B cell (primary cell): ENCODE results near the gene TDRD12. TPM values are rescaled to one million over a fixed set of nuclear protein-coding genes. Genes with fewer than 3 reads are reported as not detected.
A peak's percentile ranks its signal among the peaks of the same experiment; 100 is the strongest.

ENCODE experiments used
- ATAC-seq: fragments of 200-7000 bp; cut with Tn5 transposase; one replicate; pipeline ENCODE4 v1.10.0; 2021; ENCODE audit warnings: low read depth, mild to moderate bottlenecking, moderate number of reproducible peaks, moderate library complexity
- CTCF ChIA-PET: fragments of 350-600 bp; sonication (Branson Sonifier 250); formaldehyde crosslinking; loops from one replicate; lab custom pipeline; 2021; ENCODE audit warnings: antibody characterized with exemption, inconsistent platforms; lab: Charles Lee
- POLR2A ChIA-PET: fragments of 350-600 bp; sonication (Branson Sonifier 250); formaldehyde crosslinking; loops from one replicate; lab custom pipeline; 2021; ENCODE audit warnings: antibody characterized with exemption; lab: Charles Lee
- DNase-seq: peaks from one replicate; pipeline ENCODE4 v3.0.0; 2013
- H2AFZ ChIP-seq: 2 replicates; pipeline ENCODE4 v1.6.1; 2012; ENCODE audit warnings: mild to moderate bottlenecking, low read depth, low read length; ENCODE audit not compliant: insufficient read depth, poor library complexity, severe bottlenecking
- H3K27ac ChIP-seq, 2 donors: 1 replicate in 1 of 2; 2 replicates in 1 of 2; pipeline ENCODE4 v1.5.1; 2012 to 2013; ENCODE audit warnings: low read length in 2 of 2, mild to moderate bottlenecking in 2 of 2, moderate library complexity in 1 of 2
- H3K27me3 ChIP-seq, 4 experiments: fragments of 200-600 bp in 1 of 4; sonication (generic) in 1 of 4; replicated peaks in 1 of 4; 1 replicate in 2 of 4; 2 replicates in 2 of 4; pipeline versions ENCODE4 v1.6.1 to v1.7.0; 2013 to 2016; ENCODE audit warnings: low read length in 3 of 4, mild to moderate bottlenecking in 2 of 4, mixed read lengths in 1 of 4, moderate library complexity in 1 of 4; ENCODE audit not compliant: insufficient read depth in 4 of 4, control insufficient read depth in 3 of 4; ENCODE audit errors: control extremely low read depth in 1 of 4
- H3K36me3 ChIP-seq, 2 experiments: replicated peaks in 1 of 2; 1 replicate in 1 of 2; 2 replicates in 1 of 2; pipeline versions ENCODE4 v1.6.1 to v1.7.1; 2013; ENCODE audit warnings: low read length in 1 of 2; ENCODE audit not compliant: insufficient read depth in 2 of 2, control insufficient read depth in 1 of 2; ENCODE audit errors: control extremely low read depth in 1 of 2, extremely low read depth in 1 of 2
- H3K4me1 ChIP-seq, 2 donors: fragments of 200-600 bp in 1 of 2; sonication (generic) in 1 of 2; 1 replicate in 1 of 2; 2 replicates in 1 of 2; pipeline versions ENCODE4 v1.5.1 to v1.6.1; 2013 to 2017; ENCODE audit warnings: low read length in 2 of 2; ENCODE audit not compliant: control insufficient read depth in 2 of 2, insufficient read depth in 2 of 2
- H3K4me2 ChIP-seq: replicated peaks from 2 replicates; pipeline ENCODE3; 2012; ENCODE audit warnings: mild to moderate bottlenecking, low read depth, low read length; ENCODE audit not compliant: poor library complexity, severe bottlenecking
- H3K4me3 ChIP-seq, 5 experiments: fragments of 200-600 bp in 1 of 5; sonication (generic) in 1 of 5; 1 replicate in 3 of 5; 2 replicates in 2 of 5; pipeline versions ENCODE4 v1.5.1 to v1.7.0; 2011 to 2016; ENCODE audit warnings: low read length in 4 of 5, mild to moderate bottlenecking in 4 of 5, low read depth in 2 of 5, control low read depth in 1 of 5, moderate library complexity in 1 of 5; ENCODE audit not compliant: insufficient read depth in 1 of 5; ENCODE audit errors: control extremely low read depth in 1 of 5, extremely low read depth in 1 of 5
- H3K79me2 ChIP-seq: fragments of 200-600 bp; sonication (generic); one replicate; pipeline ENCODE4 v1.6.0; 2016; ENCODE audit warnings: low read length; ENCODE audit not compliant: control insufficient read depth, insufficient read depth
- H3K9ac ChIP-seq: fragments of 200-600 bp; sonication (generic); 2 replicates; pipeline ENCODE4 v1.6.1; 2017; ENCODE audit warnings: mild to moderate bottlenecking, low read length, moderate library complexity
- H3K9me3 ChIP-seq, 3 donors: one replicate each; pipeline versions ENCODE4 v1.6.1 to v1.7.1; 2013; ENCODE audit warnings: low read length in 2 of 3; ENCODE audit not compliant: control insufficient read depth in 2 of 3, insufficient read depth in 1 of 3; ENCODE audit errors: control extremely low read depth in 1 of 3
- H4K20me1 ChIP-seq: 2 replicates; pipeline ENCODE4 v1.6.0; 2012; ENCODE audit warnings: mild to moderate bottlenecking, low read length; ENCODE audit not compliant: insufficient read depth, control insufficient read depth, poor library complexity, severe bottlenecking
- H3K27ac Mint-ChIP-seq: one replicate; pipeline ENCODE4 v1.8.0; 2021; ENCODE audit warnings: mixed read lengths
- H3K27me3 Mint-ChIP-seq: one replicate; pipeline ENCODE4 v1.8.0; 2021; ENCODE audit warnings: mixed read lengths
- H3K4me1 Mint-ChIP-seq: one replicate; pipeline ENCODE4 v1.8.0; 2021; ENCODE audit warnings: mixed read lengths
- H3K4me3 Mint-ChIP-seq: one replicate; pipeline ENCODE4 v1.8.0; 2021; ENCODE audit warnings: mixed read lengths
- H3K9me3 Mint-ChIP-seq: one replicate; pipeline ENCODE4 v1.8.0; 2022; ENCODE audit warnings: mixed read lengths; ENCODE audit not compliant: insufficient read depth
- EZH2 ChIP-seq: IDR thresholded peaks from 2 replicates; pipeline ENCODE4 v1.6.1; 2012; ENCODE audit warnings: borderline replicate concordance, low read depth, mild to moderate bottlenecking, moderate library complexity, low read length; ENCODE audit not compliant: insufficient read depth, poor library complexity, severe bottlenecking
- WGBS: methylation state at CpG from one replicate; pipeline ENCODE4 v1.1.5; 2013; ENCODE audit warnings: missing lambda C conversion rate; ENCODE audit not compliant: insufficient coverage; 5-methylcytosine and 5-hydroxymethylcytosine counted together
- intact Hi-C: fragments of 100-400 bp; cut with micrococcal nuclease; formaldehyde crosslinking; loops from one replicate; pipeline ENCODE4 v1.10.0; 2022
- polyA plus RNA-seq: library from polyadenylated mRNA; depleted of rRNA; stranded (reverse); fragments of >200 nt; gene quantifications from 2 replicates; pipeline ENCODE4 v1.2.3, GENCODE V29; 2012
- total RNA-seq, 2 donors: library from RNA; stranded (reverse); fragments of 120-200 nt in 1 of 2; gene quantifications; 1 replicate in 1 of 2; 2 replicates in 1 of 2; pipeline versions ENCODE4 v1.2.3 to v1.2.4, GENCODE V29; 2013 to 2022
- TF ChIP-seq, protein P1 (sequence below): fragments of 200-600 bp; IDR thresholded peaks from one replicate; pipeline ENCODE4 v1.8.0; 2022; ENCODE audit warnings: antibody characterized with exemption, mild to moderate bottlenecking

TDRD12 gene
- total and polyA plus RNA-seq, 2 donors (not counting 1 experiment from before 2014, with no cell fraction given): 0.30 to 1.1 TPM

DNA sequence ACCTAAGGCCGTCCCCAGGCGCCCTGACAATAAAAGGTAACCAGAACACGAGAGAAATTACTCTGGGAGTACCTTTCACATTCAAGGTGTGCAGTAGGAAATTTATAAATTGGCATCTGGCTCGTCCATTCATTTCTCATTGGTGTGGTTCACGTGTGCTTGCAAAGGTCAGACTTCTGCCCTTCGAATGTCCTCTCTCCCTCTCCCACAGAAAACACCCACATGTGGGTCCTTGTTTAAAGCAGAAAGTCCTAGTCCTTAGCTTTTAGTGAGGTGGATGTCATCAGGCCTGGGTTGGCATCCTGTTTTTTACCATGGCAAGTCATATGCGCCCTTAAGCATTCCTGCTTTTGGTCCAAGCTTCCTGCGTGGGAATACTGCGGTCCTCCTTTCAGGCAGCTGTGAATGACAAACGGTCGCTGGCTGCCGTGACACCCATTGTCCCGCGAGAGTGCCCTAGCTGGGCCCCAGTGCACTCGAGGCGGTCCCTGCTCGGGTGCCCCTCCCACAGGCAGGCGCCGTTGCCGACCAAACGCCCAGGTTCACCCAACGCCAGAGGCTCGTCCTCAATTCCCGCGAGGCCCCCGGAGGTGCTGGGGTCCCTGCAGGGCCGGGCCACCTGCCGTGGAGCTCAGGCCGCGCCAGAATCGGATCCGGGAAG is 28.1 kb upstream of the TDRD12 start, which contains the start of gene NUDT19:
Gene NUDT19, plus strand, starts transcription at position 531 of the 661 bp plus-strand sequence. CDS start 140 bp downstream, outside the sequence.
- H3K4me1 Mint-ChIP-seq: peaks cover 45% of the 10 kb centered on the region
- peak; percentile 82 for DNase-seq

More for the DNA sequence above, 28.1 kb upstream of the TDRD12 start, which contains the start of gene NUDT19:
- Histone ChIP-seq H4K20me1 (peaks cover 4% of the 10 kb centered on the region), H3K4me2 (peak within 1 kb of the TSS; percentile 89), H3K9ac (peak within 1 kb of the TSS; percentile 74), H3K27me3 (no peaks in the 10 kb centered on the region), H3K36me3 (no peaks in the 10 kb centered on the region), H3K4me3 (peak within 1 kb of the TSS; percentile 8 to 77 (median 66)), H3K4me1 (peaks cover 19 to 31% of the 10 kb centered on the region in 2 donors), H3K9me3 (peaks cover 0 to 4% (median 0%) of the 10 kb centered on the region in 3 donors), H3K79me2 (peaks cover 39% of the 10 kb centered on the region), H3K27ac (peak within 1 kb of the TSS; percentile 37 to 70), H2AFZ (peak within 1 kb of the TSS; percentile 94)
- no peaks in the 10 kb centered on the region for H3K9me3 Mint-ChIP-seq
- 5% methylated on average over 27 of the region's 32 CpGs for WGBS
- H3K27me3 Mint-ChIP-seq: no peaks in the 10 kb centered on the region
- ATAC-seq: peak; percentile 92
- ChIA-PET POLR2A (interaction anchor here (1.4 kb wide), 1 partner anchor 15 kb away, joined by 16 read pairs; the partner anchor contains the start of genes ANKRD27 and RGS9BP), CTCF (interaction anchor here (0.9 to 1.9 kb wide), 4 partner anchors 9 to 16 kb away, joined by 3 to 7 read pairs (median 4); partner anchors contain the start of genes ANKRD27 and RGS9BP)
- TF ChIP-seq, protein P1, sequence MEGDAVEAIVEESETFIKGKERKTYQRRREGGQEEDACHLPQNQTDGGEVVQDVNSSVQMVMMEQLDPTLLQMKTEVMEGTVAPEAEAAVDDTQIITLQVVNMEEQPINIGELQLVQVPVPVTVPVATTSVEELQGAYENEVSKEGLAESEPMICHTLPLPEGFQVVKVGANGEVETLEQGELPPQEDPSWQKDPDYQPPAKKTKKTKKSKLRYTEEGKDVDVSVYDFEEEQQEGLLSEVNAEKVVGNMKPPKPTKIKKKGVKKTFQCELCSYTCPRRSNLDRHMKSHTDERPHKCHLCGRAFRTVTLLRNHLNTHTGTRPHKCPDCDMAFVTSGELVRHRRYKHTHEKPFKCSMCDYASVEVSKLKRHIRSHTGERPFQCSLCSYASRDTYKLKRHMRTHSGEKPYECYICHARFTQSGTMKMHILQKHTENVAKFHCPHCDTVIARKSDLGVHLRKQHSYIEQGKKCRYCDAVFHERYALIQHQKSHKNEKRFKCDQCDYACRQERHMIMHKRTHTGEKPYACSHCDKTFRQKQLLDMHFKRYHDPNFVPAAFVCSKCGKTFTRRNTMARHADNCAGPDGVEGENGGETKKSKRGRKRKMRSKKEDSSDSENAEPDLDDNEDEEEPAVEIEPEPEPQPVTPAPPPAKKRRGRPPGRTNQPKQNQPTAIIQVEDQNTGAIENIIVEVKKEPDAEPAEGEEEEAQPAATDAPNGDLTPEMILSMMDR: no peak
- TF ChIP-seq EZH2: no peak
- peak within 1 kb of the TSS; percentile 88 for H3K27ac Mint-ChIP-seq
- H3K4me3 Mint-ChIP-seq: peak within 1 kb of the TSS; percentile 91
- intact Hi-C loops: loop anchor here (1.0 to 5.0 kb wide), 2 partner anchors 16 to 109 kb away; partner anchors contain the start of genes ANKRD27, PDCD5 and RGS9BP
